Measurements from ENCODE around the gene ZDHHC14.
A peak's percentile ranks its signal among the peaks of the same experiment; 100 is the strongest.
"Not testable (repeated sequence)": the region's sequence is repeated elsewhere in the genome, so short reads cannot be mapped to it uniquely, and the experiment has no call there.

Gene ZDHHC14

GRCh38 chr6:157380779-157381561 is at the start of gene ZDHHC14:
Gene ZDHHC14, plus strand, starts transcription at chr6:157381190.
- no peak for TF ChIP-seq ZNF274 (IDR thresholded peaks at IDR 0.05; ENCODE audit: low read depth, low read length)
- H3K4me3 ChIP-seq (ENCODE audit: low read length), result peak within 1 kb of the TSS; percentile 87

- TF ChIP-seq ZNF274 (IDR thresholded peaks at IDR 0.05; ENCODE audit: low read depth, low read length), result no peak
- H3K4me3 ChIP-seq (ENCODE audit: low read length), result no peak overlapping the region
Observed at GRCh38 chr6:157332813-157333212, 48.2 kb upstream of the ZDHHC14 start.

- no peak for TF ChIP-seq ZNF274 (IDR thresholded peaks at IDR 0.05; ENCODE audit: low read depth, low read length)
- H3K4me3 ChIP-seq (ENCODE audit: low read length), result no peak overlapping the region
Observed at GRCh38 chr6:157333537-157333936, 47.5 kb upstream of the ZDHHC14 start.

GRCh38 chr6:157333956-157334355 is 47.0 kb upstream of the ZDHHC14 start:
- no peak overlapping the region for H3K4me3 ChIP-seq (ENCODE audit: low read length)
- no peak for TF ChIP-seq ZNF274 (IDR thresholded peaks at IDR 0.05; ENCODE audit: low read depth, low read length)

GRCh38 chr6:157335829-157336228 is 45.2 kb upstream of the ZDHHC14 start:
- no peak overlapping the region for H3K4me3 ChIP-seq (ENCODE audit: low read length)
- no peak for TF ChIP-seq ZNF274 (IDR thresholded peaks at IDR 0.05; ENCODE audit: low read depth, low read length)

GRCh38 chr6:157337276-157337675 is 43.7 kb upstream of the ZDHHC14 start:
- not testable (repeated sequence) for H3K4me3 ChIP-seq (ENCODE audit: low read length)

GRCh38 chr6:157337751-157338150 is 43.2 kb upstream of the ZDHHC14 start:
- H3K4me3 ChIP-seq (ENCODE audit: low read length), result no peak overlapping the region
- no peak for TF ChIP-seq ZNF274 (IDR thresholded peaks at IDR 0.05; ENCODE audit: low read depth, low read length)

GRCh38 chr6:157339432-157339831 is 41.6 kb upstream of the ZDHHC14 start:
- TF ChIP-seq ZNF274 (IDR thresholded peaks at IDR 0.05; ENCODE audit: low read depth, low read length), result no peak
- H3K4me3 ChIP-seq (ENCODE audit: low read length), result no peak overlapping the region

- H3K4me3 ChIP-seq (ENCODE audit: low read length), result no peak overlapping the region
- no peak for TF ChIP-seq ZNF274 (IDR thresholded peaks at IDR 0.05; ENCODE audit: low read depth, low read length)
Observed at GRCh38 chr6:157343732-157344131, 37.3 kb upstream of the ZDHHC14 start.

- H3K4me3 ChIP-seq (ENCODE audit: low read length), result no peak overlapping the region
- TF ChIP-seq ZNF274 (IDR thresholded peaks at IDR 0.05; ENCODE audit: low read depth, low read length), result no peak
Observed at GRCh38 chr6:157346373-157346772, 34.6 kb upstream of the ZDHHC14 start.

GRCh38 chr6:157358287-157358686 is 22.7 kb upstream of the ZDHHC14 start:
- TF ChIP-seq ZNF274 (IDR thresholded peaks at IDR 0.05; ENCODE audit: low read depth, low read length), result no peak

GRCh38 chr6:157361886-157362285 is 19.1 kb upstream of the ZDHHC14 start:
- TF ChIP-seq ZNF274 (IDR thresholded peaks at IDR 0.05; ENCODE audit: low read depth, low read length), result no peak
- no peak overlapping the region for H3K4me3 ChIP-seq (ENCODE audit: low read length)

More at GRCh38 chr6:157358287-157358686, 22.7 kb upstream of the ZDHHC14 start:
- H3K4me3 ChIP-seq (ENCODE audit: low read length), result no peak overlapping the region

- TF ChIP-seq ZNF274 (IDR thresholded peaks at IDR 0.05; ENCODE audit: low read depth, low read length), result no peak
- H3K4me3 ChIP-seq (ENCODE audit: low read length), result no peak overlapping the region
Observed at GRCh38 chr6:157364705-157365104, 16.3 kb upstream of the ZDHHC14 start.

- no peak overlapping the region for H3K4me3 ChIP-seq (ENCODE audit: low read length)
- TF ChIP-seq ZNF274 (IDR thresholded peaks at IDR 0.05; ENCODE audit: low read depth, low read length), result no peak
Observed at GRCh38 chr6:157366648-157367047, 14.3 kb upstream of the ZDHHC14 start.

GRCh38 chr6:157368359-157369049 is 12.5 kb upstream of the ZDHHC14 start:
- TF ChIP-seq ZNF274 (IDR thresholded peaks at IDR 0.05; ENCODE audit: low read depth, low read length), result no peak

More at GRCh38 chr6:157368359-157369049, 12.5 kb upstream of the ZDHHC14 start:
- H3K4me3 ChIP-seq (ENCODE audit: low read length), result no peak overlapping the region

Data from GM08714 (cell line).